ENCODE measurements around the gene SYDE1.

DNA sequence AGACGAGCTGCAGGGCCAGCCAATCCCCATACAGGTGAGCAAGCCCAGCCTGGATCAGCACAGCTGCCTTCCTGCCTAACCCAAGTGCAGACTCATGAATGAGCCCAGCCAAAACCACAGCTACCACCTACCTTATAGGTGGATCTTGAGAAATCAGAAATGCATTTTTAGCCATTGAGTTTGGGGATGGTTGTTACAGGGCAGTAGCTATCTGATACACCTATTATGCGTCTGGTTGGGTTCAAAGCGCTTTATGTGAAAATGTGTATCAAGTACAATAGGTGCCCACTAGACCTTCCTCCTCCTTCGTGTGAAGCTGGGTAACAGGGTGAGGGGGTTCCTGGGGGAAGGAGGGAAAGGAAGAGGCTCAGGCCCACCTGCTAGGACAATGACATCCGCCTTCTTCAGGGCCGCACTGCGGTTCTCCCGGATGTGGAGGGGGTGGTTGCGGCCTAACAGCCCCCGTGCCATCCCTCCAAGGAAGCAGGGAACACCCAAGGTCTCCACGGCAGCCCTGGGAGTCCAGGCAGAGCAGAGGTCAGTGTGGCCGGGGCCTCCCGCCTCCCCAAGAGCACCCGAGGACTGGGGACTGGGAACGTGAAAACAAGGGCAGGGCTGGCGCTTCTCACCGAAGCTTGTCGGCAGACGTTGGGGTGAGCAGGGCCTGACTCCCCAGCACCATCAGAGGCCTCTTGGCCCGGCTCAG is 11.7 kb downstream of the SYDE1 start:
- TF ChIP-seq TAF1 (IDR thresholded peaks at IDR 0.05; ENCODE audit: borderline replicate concordance, low read depth, low read length), result no peak
- no peak for TF ChIP-seq POLR2A (IDR thresholded peaks at IDR 0.05; ENCODE audit: low read depth, low read length)
- TF ChIP-seq POLR2AphosphoS5 (IDR thresholded peaks at IDR 0.05; ENCODE audit: low read depth, low read length), result no peak

Measured in GM12892 (cell line).